ENCODE results near the gene ZNF24.

Gene ZNF24

DNA sequence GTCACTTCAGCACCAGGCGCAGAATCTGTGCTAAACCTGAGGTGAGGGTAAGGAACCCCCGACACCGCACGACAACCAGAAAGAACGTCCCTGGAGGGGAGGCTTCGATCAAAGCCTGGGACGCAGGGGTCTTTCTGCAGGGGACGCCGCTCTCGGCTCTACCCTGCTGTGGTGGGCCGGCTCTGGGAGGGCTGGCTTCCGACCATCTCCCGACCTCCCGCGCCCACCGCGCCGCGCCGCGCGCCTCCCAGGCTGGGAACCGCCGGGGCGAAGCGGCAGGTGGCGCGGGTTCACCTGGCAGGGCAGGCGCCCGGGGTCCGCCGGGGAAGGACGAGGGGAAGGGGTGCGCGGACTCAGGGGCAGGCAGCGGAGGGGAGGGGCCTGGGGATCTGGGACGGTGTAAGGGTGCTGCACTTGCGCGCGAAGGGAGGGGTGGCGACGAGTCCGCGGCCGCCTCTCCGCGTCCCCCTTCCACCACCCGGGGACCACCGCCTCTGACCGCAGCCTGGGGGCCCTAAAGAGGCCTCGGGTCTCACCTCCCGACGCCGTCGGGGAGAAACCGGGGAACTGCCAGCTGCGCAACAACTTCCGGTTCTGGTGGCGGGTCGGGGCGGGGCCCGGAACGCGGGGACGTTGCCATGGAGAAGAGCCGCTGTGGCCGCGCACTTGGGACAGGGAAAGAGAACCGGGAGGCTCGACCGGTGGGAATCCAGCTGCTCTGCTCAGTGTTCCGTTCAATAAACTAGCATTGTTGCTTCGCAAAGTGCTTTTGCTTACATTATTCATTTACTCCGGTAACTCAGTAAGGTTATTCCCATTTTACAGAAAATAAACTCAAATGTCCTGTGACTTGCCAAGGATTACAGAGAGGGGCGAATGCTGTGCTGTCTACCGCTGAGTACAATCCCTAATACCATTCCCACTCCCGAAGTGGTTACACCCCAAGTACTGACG lies 32.8 kb upstream of the ZNF24 start, which contains the start of gene ZNF396:
Gene ZNF396, minus strand, starts transcription at position 596 of the 954 bp plus-strand sequence. CDS start 3,045 bp downstream, outside the sequence.
- Histone ChIP-seq H4K8ac (ENCODE audit: low read depth, low read length) (no peak within 1 kb of the TSS), H2AK5ac (ENCODE audit: low read length) (no peak within 1 kb of the TSS), H3K4me1 (ENCODE audit: control insufficient read depth, low read depth, low read length) (no peaks in the 10 kb centered on the region), H3K4me2 (ENCODE audit: low read length) (peak within 1 kb of the TSS; percentile 83), H3K36me3 (ENCODE audit: control insufficient read depth, insufficient read depth, low read length) (no peaks in the 10 kb centered on the region), H3K18ac (ENCODE audit: low read length) (no peak within 1 kb of the TSS), H3K79me2 (ENCODE audit: control insufficient read depth, insufficient read depth, low read length) (no peaks in the 10 kb centered on the region), H3K79me1 (ENCODE audit: low read length) (no peaks in the 10 kb centered on the region), H3K4ac (ENCODE audit: low read depth, low read length) (no peak within 1 kb of the TSS), H3K56ac (ENCODE audit: low read length) (peak within 1 kb of the TSS; percentile 90), H2BK120ac (ENCODE audit: low read depth, low read length) (no peak within 1 kb of the TSS), H3K4me3 (ENCODE audit: low read length) (peak within 1 kb of the TSS; percentile 60), H3K27ac (ENCODE audit: low read depth, low read length) (no peak within 1 kb of the TSS), H4K5ac (ENCODE audit: low read length) (no peak within 1 kb of the TSS), H3K23ac (ENCODE audit: low read length) (no peak within 1 kb of the TSS), H2BK15ac (replicated peaks; ENCODE audit: low read depth) (no peak within 1 kb of the TSS), H3K27me3 (ENCODE audit: insufficient read depth, low read length, poor library complexity) (no peaks in the 10 kb centered on the region), H2BK5ac (ENCODE audit: low read length) (no peak within 1 kb of the TSS), H3K9ac (ENCODE audit: low read length) (peak within 1 kb of the TSS; percentile 83)
- no CpG with 5 or more reads among the region's 78 CpGs for WGBS (ENCODE audit: extremely low coverage, insufficient coverage, low lambda C conversion rate)
- peak; percentile 89 for DNase-seq

DNA sequence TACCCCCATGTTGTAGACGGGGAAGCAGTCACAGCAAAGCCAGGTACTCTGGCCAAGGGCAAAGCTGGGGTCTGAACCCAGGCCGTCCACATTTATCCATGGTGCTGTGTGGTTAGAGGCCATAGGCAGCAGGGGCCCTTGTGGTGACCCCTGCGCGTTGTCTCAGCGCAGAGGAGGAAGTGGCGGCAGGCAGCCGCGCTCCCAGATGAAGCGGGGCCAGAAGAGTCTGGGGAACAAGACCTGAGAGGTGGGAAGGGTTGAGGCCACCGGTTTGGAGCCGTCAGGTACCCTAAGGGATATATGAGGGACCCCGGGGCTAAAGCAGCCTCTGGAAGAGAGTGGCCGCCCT lies 32.1 kb upstream of the ZNF24 start:
- Histone ChIP-seq H4K8ac (ENCODE audit: low read depth, low read length) (no peak overlapping the region), H3K4me1 (ENCODE audit: control insufficient read depth, low read depth, low read length) (no peaks in the 10 kb centered on the region), H2BK15ac (replicated peaks; ENCODE audit: low read depth) (no peak overlapping the region), H3K23ac (ENCODE audit: low read length) (no peak overlapping the region), H3K27me3 (ENCODE audit: insufficient read depth, low read length, poor library complexity) (no peaks in the 10 kb centered on the region), H3K79me2 (ENCODE audit: control insufficient read depth, insufficient read depth, low read length) (no peaks in the 10 kb centered on the region), H2AK5ac (ENCODE audit: low read length) (no peak overlapping the region), H3K18ac (ENCODE audit: low read length) (no peak overlapping the region), H3K56ac (ENCODE audit: low read length) (peak overlapping the region; percentile 90), H2BK120ac (ENCODE audit: low read depth, low read length) (no peak overlapping the region), H3K79me1 (ENCODE audit: low read length) (no peaks in the 10 kb centered on the region), H3K27ac (ENCODE audit: low read depth, low read length) (no peak overlapping the region), H3K4me3 (ENCODE audit: low read length) (peak overlapping the region; percentile 60), H3K4me2 (ENCODE audit: low read length) (peak overlapping the region; percentile 83), H3K9ac (ENCODE audit: low read length) (peak overlapping the region; percentile 83), H3K4ac (ENCODE audit: low read depth, low read length) (no peak overlapping the region), H3K36me3 (ENCODE audit: control insufficient read depth, insufficient read depth, low read length) (no peaks in the 10 kb centered on the region), H4K5ac (ENCODE audit: low read length) (no peak overlapping the region), H2BK5ac (ENCODE audit: low read length) (no peak overlapping the region)
- peak; percentile 49 for DNase-seq
- no CpG with 5 or more reads among the region's 13 CpGs for WGBS (ENCODE audit: extremely low coverage, insufficient coverage, low lambda C conversion rate)

DNA sequence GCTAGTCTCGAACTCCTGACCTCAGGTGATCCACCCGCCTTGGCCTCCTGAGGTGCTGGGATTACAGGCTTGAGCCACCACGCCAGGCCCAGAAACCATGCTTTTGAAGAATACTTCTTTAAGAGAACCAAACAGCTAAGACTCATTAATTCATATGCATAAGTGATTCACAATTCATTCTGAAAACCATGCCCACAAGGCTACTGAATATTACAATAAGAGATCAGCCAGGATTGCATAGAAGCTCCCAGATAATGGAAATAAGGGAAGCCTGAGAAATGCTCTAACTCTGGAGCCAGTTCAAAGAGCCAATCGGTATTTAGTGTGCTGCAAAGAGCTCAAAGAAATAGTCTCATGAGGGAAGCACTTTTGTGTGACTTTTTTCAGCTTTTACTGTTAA lies 30.5 kb upstream of the ZNF24 start:
- Histone ChIP-seq H3K56ac (ENCODE audit: low read length) (no peak overlapping the region), H2AK5ac (ENCODE audit: low read length) (no peak overlapping the region), H3K23ac (ENCODE audit: low read length) (no peak overlapping the region), H3K9ac (ENCODE audit: low read length) (no peak overlapping the region), H3K36me3 (ENCODE audit: control insufficient read depth, insufficient read depth, low read length) (no peaks in the 10 kb centered on the region), H3K18ac (ENCODE audit: low read length) (no peak overlapping the region), H3K4me1 (ENCODE audit: control insufficient read depth, low read depth, low read length) (no peaks in the 10 kb centered on the region), H2BK5ac (ENCODE audit: low read length) (no peak overlapping the region), H3K27ac (ENCODE audit: low read depth, low read length) (no peak overlapping the region), H2BK120ac (ENCODE audit: low read depth, low read length) (no peak overlapping the region), H4K5ac (ENCODE audit: low read length) (no peak overlapping the region), H3K4me2 (ENCODE audit: low read length) (no peak overlapping the region), H3K79me1 (ENCODE audit: low read length) (no peaks in the 10 kb centered on the region), H3K4me3 (ENCODE audit: low read length) (no peak overlapping the region), H3K79me2 (ENCODE audit: control insufficient read depth, insufficient read depth, low read length) (no peaks in the 10 kb centered on the region), H3K4ac (ENCODE audit: low read depth, low read length) (no peak overlapping the region), H4K8ac (ENCODE audit: low read depth, low read length) (no peak overlapping the region), H3K27me3 (ENCODE audit: insufficient read depth, low read length, poor library complexity) (no peaks in the 10 kb centered on the region), H2BK15ac (replicated peaks; ENCODE audit: low read depth) (no peak overlapping the region)
- WGBS (ENCODE audit: extremely low coverage, insufficient coverage, low lambda C conversion rate), result no CpG with 5 or more reads among the region's 4 CpGs
- no peak for DNase-seq

DNA sequence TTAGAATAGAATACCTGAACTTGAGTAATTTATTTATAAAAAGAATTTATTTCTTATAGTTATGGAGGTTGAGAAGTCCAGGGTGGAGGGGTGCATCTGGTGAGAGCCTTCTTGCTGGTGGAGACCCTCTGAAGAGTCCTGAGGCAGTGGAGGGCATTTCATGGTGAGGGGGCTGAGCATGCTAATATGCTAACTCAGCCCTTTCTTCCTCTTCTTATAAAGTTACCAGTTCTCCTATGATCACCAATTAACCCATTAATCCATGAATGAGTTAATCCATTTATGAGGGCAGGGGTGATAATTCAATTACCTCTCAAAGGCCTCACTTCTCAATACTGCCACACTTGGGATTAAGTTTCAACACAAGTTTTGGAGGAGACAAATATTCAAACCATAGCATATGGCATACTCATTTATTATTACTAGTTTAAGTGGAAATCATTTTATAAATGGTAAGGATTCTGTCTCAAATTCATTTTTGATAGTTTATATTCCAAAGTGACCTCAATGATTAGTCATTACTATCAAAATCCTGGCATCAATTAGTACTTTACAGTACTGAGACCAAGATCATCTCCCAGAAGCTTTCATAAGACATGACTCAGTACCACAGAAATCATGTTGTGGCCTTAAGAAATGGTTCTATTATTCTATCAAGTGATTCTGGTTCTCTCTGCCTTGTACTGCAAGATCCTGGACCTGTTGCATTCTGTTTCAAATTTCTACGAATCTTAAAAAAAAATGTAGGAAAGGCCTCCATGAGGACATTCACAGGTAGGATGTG lies 27.4 kb upstream of the ZNF24 start:
- Histone ChIP-seq H3K4me1 (ENCODE audit: control insufficient read depth, low read depth, low read length) (no peaks in the 10 kb centered on the region), H2AK5ac (ENCODE audit: low read length) (no peak overlapping the region), H2BK5ac (ENCODE audit: low read length) (no peak overlapping the region), H3K4me2 (ENCODE audit: low read length) (no peak overlapping the region), H3K56ac (ENCODE audit: low read length) (no peak overlapping the region), H4K5ac (ENCODE audit: low read length) (no peak overlapping the region), H2BK15ac (replicated peaks; ENCODE audit: low read depth) (no peak overlapping the region), H3K79me2 (ENCODE audit: control insufficient read depth, insufficient read depth, low read length) (no peaks in the 10 kb centered on the region), H2BK120ac (ENCODE audit: low read depth, low read length) (no peak overlapping the region), H3K36me3 (ENCODE audit: control insufficient read depth, insufficient read depth, low read length) (no peaks in the 10 kb centered on the region), H3K9ac (ENCODE audit: low read length) (no peak overlapping the region), H3K27me3 (ENCODE audit: insufficient read depth, low read length, poor library complexity) (no peaks in the 10 kb centered on the region), H3K27ac (ENCODE audit: low read depth, low read length) (no peak overlapping the region), H3K79me1 (ENCODE audit: low read length) (no peaks in the 10 kb centered on the region), H3K18ac (ENCODE audit: low read length) (no peak overlapping the region), H3K4ac (ENCODE audit: low read depth, low read length) (no peak overlapping the region), H3K23ac (ENCODE audit: low read length) (no peak overlapping the region), H3K4me3 (ENCODE audit: low read length) (no peak overlapping the region), H4K8ac (ENCODE audit: low read depth, low read length) (no peak overlapping the region)
- DNase-seq, result peak; percentile 5
- no CpG with 5 or more reads among the region's 1 CpG for WGBS (ENCODE audit: extremely low coverage, insufficient coverage, low lambda C conversion rate)

DNA sequence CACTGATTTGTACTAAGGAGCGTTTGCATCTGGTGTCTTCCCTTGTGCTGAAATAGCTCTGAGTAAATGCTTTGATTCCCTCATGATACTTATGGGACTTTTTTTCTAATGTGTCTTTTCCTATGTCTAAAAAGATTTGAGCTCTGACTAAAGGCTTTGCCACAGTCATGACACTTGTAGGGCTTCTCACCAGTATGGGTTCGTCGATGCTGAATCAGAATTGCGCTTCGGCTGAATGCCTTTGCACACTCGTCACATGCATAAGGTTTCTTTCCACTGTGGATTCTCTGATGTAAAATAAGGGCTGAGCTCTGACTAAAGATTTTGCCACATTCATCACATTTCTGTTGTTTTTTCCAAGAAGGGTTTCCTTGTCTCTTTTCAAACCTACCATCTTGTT lies 24.9 kb upstream of the ZNF24 start:
- no peak overlapping the region for H3K4me2 ChIP-seq (ENCODE audit: low read length)
- no peak overlapping the region for H2BK120ac ChIP-seq (ENCODE audit: low read depth, low read length)
- H2AK5ac ChIP-seq (ENCODE audit: low read length), result no peak overlapping the region
- H3K56ac ChIP-seq (ENCODE audit: low read length), result no peak overlapping the region
- no peak overlapping the region for H3K27ac ChIP-seq (ENCODE audit: low read depth, low read length)
- H4K5ac ChIP-seq (ENCODE audit: low read length), result no peak overlapping the region
- no peak overlapping the region for H3K23ac ChIP-seq (ENCODE audit: low read length)
- no peaks in the 10 kb centered on the region for H3K4me1 ChIP-seq (ENCODE audit: control insufficient read depth, low read depth, low read length)
- no peak overlapping the region for H4K8ac ChIP-seq (ENCODE audit: low read depth, low read length)
- H3K9ac ChIP-seq (ENCODE audit: low read length), result no peak overlapping the region
- H2BK15ac ChIP-seq (replicated peaks; ENCODE audit: low read depth), result no peak overlapping the region
- H3K18ac ChIP-seq (ENCODE audit: low read length), result no peak overlapping the region
- H3K27me3 ChIP-seq (ENCODE audit: insufficient read depth, low read length, poor library complexity), result no peaks in the 10 kb centered on the region
- no peak overlapping the region for H3K4me3 ChIP-seq (ENCODE audit: low read length)
- H3K79me2 ChIP-seq (ENCODE audit: control insufficient read depth, insufficient read depth, low read length), result no peaks in the 10 kb centered on the region
- no CpG with 5 or more reads among the region's 6 CpGs for WGBS (ENCODE audit: extremely low coverage, insufficient coverage, low lambda C conversion rate)
- no peaks in the 10 kb centered on the region for H3K79me1 ChIP-seq (ENCODE audit: low read length)
- H2BK5ac ChIP-seq (ENCODE audit: low read length), result no peak overlapping the region
- DNase-seq, result no peak
- no peaks in the 10 kb centered on the region for H3K36me3 ChIP-seq (ENCODE audit: control insufficient read depth, insufficient read depth, low read length)
- no peak overlapping the region for H3K4ac ChIP-seq (ENCODE audit: low read depth, low read length)

Measured in mesendoderm (in vitro differentiated cells).